ENCODE measurements around the gene PA2G4.
A peak's percentile ranks its signal among the peaks of the same experiment; 100 is the strongest.

PA2G4 gene

DNA sequence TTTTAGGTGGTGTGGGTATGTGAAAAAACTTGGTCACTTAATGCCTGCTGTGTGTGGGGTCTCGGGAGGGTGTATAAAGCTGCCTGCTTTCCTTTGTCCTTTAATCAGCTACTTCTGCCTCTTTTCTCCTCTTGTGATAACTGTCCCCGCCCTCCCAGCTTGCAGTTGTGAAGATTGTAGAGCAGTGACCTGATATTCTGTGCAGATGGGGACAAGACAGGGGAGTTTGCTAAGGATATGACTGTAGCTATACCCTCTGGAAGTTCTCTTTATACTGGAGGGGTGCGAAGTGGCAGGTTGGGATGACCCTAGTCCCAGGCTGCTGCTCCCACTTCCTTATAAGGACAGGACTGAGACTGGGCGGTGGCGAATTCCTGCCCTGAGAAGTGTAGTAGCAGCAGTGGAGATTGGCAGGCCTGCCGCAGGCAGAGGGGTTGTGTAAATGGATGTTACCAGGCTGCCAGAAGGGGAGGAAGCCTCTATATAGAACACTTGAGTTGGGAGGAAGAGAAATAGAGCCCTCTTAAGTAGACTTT is 54.6 kb downstream of the PA2G4 start:
- H3K18ac ChIP-seq (ENCODE audit: low read length), result no peak overlapping the region
- H3K23ac ChIP-seq (ENCODE audit: low read length), result no peak overlapping the region
- peak overlapping the region; percentile 96 for H3K4me3 ChIP-seq (ENCODE audit: low read depth, low read length)
- H2AK5ac ChIP-seq (ENCODE audit: low read length), result peak overlapping the region; percentile 60
- peak overlapping the region; percentile 99 for H3K14ac ChIP-seq (ENCODE audit: low read length)
- peaks cover 15% of the 10 kb centered on the region for H3K79me1 ChIP-seq (ENCODE audit: low read length)
- no CpG with 5 or more reads among the region's 6 CpGs for WGBS (ENCODE audit: extremely low coverage, insufficient coverage, insufficient read length)
- H3K27me3 ChIP-seq (ENCODE audit: insufficient read depth, low read length), result no peaks in the 10 kb centered on the region
- H4K8ac ChIP-seq (ENCODE audit: low read depth, low read length), result peak overlapping the region; percentile 95
- H3K27ac ChIP-seq (ENCODE audit: low read depth, low read length), result peak overlapping the region; percentile 72
- peak overlapping the region; percentile 58 for H4K12ac ChIP-seq (ENCODE audit: low read depth, low read length)
- no peak overlapping the region for H2BK12ac ChIP-seq (ENCODE audit: low read length)
- H2BK5ac ChIP-seq (ENCODE audit: low read depth, low read length, poor library complexity), result peak overlapping the region; percentile 97
- H4K91ac ChIP-seq (ENCODE audit: low read depth, low read length), result peak overlapping the region; percentile 21
- DNase-seq, result peak; percentile 57 to 63
- peak overlapping the region; percentile 92 for H2BK120ac ChIP-seq (ENCODE audit: insufficient read depth, low read length, poor library complexity)
- H3K79me2 ChIP-seq (ENCODE audit: control insufficient read depth, insufficient read depth, low read length, poor library complexity), result peaks cover 19% of the 10 kb centered on the region
- peaks cover 4% of the 10 kb centered on the region for H3K9me3 ChIP-seq (ENCODE audit: insufficient read depth, low read depth, low read length)
- H3K4me2 ChIP-seq (ENCODE audit: low read length), result peak overlapping the region; percentile 83
- H3K9ac ChIP-seq (ENCODE audit: low read length), result peak overlapping the region; percentile 100
- H3K36me3 ChIP-seq (ENCODE audit: control insufficient read depth in 1 of 2, insufficient read depth in 2 of 2, low read length in 2 of 2), result peaks cover 46 to 60% of the 10 kb centered on the region in 2 experiments
- H3K4ac ChIP-seq (ENCODE audit: low read depth, low read length), result peak overlapping the region; percentile 100
- H2AFZ ChIP-seq (ENCODE audit: insufficient read depth, low read length, poor library complexity), result no peak overlapping the region
- peaks cover 24 to 25% of the 10 kb centered on the region in 2 experiments for H3K4me1 ChIP-seq (ENCODE audit: control insufficient read depth in 1 of 2, insufficient read depth in 2 of 2, low read length in 2 of 2)

GRCh38 chr12:56159482-56160192 is 55.3 kb downstream of the PA2G4 start:
- H3K23ac ChIP-seq (ENCODE audit: low read length), result no peak overlapping the region
- H3K4me3 ChIP-seq (ENCODE audit: low read depth, low read length), result peak overlapping the region; percentile 96
- H3K79me2 ChIP-seq (ENCODE audit: control insufficient read depth, insufficient read depth, low read length, poor library complexity), result peaks cover 19% of the 10 kb centered on the region
- no peak overlapping the region for H2AFZ ChIP-seq (ENCODE audit: insufficient read depth, low read length, poor library complexity)
- H3K27ac ChIP-seq (ENCODE audit: low read depth, low read length), result peak overlapping the region; percentile 72
- peaks cover 52 to 61% of the 10 kb centered on the region in 2 experiments for H3K36me3 ChIP-seq (ENCODE audit: control insufficient read depth in 1 of 2, insufficient read depth in 2 of 2, low read length in 2 of 2)
- H3K27me3 ChIP-seq (ENCODE audit: insufficient read depth, low read length), result no peaks in the 10 kb centered on the region
- peak overlapping the region; percentile 41 for H4K12ac ChIP-seq (ENCODE audit: low read depth, low read length)
- peak overlapping the region; percentile 79 for H3K9ac ChIP-seq (ENCODE audit: low read length)
- peak overlapping the region; percentile 100 for H3K4ac ChIP-seq (ENCODE audit: low read depth, low read length)
- peak overlapping the region; percentile 15 for H2AK5ac ChIP-seq (ENCODE audit: low read length)
- H2BK5ac ChIP-seq (ENCODE audit: low read depth, low read length, poor library complexity), result no peak overlapping the region
- H3K14ac ChIP-seq (ENCODE audit: low read length), result peak overlapping the region; percentile 15
- H3K18ac ChIP-seq (ENCODE audit: low read length), result no peak overlapping the region
- no peak overlapping the region for H4K8ac ChIP-seq (ENCODE audit: low read depth, low read length)
- H2BK120ac ChIP-seq (ENCODE audit: insufficient read depth, low read length, poor library complexity), result no peak overlapping the region
- H3K79me1 ChIP-seq (ENCODE audit: low read length), result peaks cover 15% of the 10 kb centered on the region
- peaks cover 4% of the 10 kb centered on the region for H3K9me3 ChIP-seq (ENCODE audit: insufficient read depth, low read depth, low read length)
- H2BK12ac ChIP-seq (ENCODE audit: low read length), result no peak overlapping the region
- H3K4me2 ChIP-seq (ENCODE audit: low read length), result peak overlapping the region; percentile 83
- peak overlapping the region; percentile 22 for H4K91ac ChIP-seq (ENCODE audit: low read depth, low read length)
- WGBS (ENCODE audit: extremely low coverage, insufficient coverage, insufficient read length), result no CpG with 5 or more reads among the region's 8 CpGs
- no peak for DNase-seq
- peaks cover 23 to 24% of the 10 kb centered on the region in 2 experiments for H3K4me1 ChIP-seq (ENCODE audit: control insufficient read depth in 1 of 2, insufficient read depth in 2 of 2, low read length in 2 of 2)

- no peak overlapping the region for H3K14ac ChIP-seq (ENCODE audit: low read length)
- peaks cover 19% of the 10 kb centered on the region for H3K79me2 ChIP-seq (ENCODE audit: control insufficient read depth, insufficient read depth, low read length, poor library complexity)
- H4K91ac ChIP-seq (ENCODE audit: low read depth, low read length), result no peak overlapping the region
- no peak overlapping the region for H3K18ac ChIP-seq (ENCODE audit: low read length)
- H3K9ac ChIP-seq (ENCODE audit: low read length), result peak overlapping the region; percentile 79
- peak overlapping the region; percentile 18 for H3K27ac ChIP-seq (ENCODE audit: low read depth, low read length)
- H3K4me2 ChIP-seq (ENCODE audit: low read length), result peak overlapping the region; percentile 83
- no peak overlapping the region for H2BK12ac ChIP-seq (ENCODE audit: low read length)
- no CpG with 5 or more reads among the region's 7 CpGs for WGBS (ENCODE audit: extremely low coverage, insufficient coverage, insufficient read length)
- DNase-seq, result peak; percentile 40 to 62
- H4K12ac ChIP-seq (ENCODE audit: low read depth, low read length), result no peak overlapping the region
- H2AK5ac ChIP-seq (ENCODE audit: low read length), result no peak overlapping the region
- no peaks in the 10 kb centered on the region for H3K27me3 ChIP-seq (ENCODE audit: insufficient read depth, low read length)
- peaks cover 15% of the 10 kb centered on the region for H3K79me1 ChIP-seq (ENCODE audit: low read length)
- H3K23ac ChIP-seq (ENCODE audit: low read length), result no peak overlapping the region
- no peak overlapping the region for H2BK5ac ChIP-seq (ENCODE audit: low read depth, low read length, poor library complexity)
- peak overlapping the region; percentile 9 for H3K4ac ChIP-seq (ENCODE audit: low read depth, low read length)
- H3K4me1 ChIP-seq (ENCODE audit: control insufficient read depth in 1 of 2, insufficient read depth in 2 of 2, low read length in 2 of 2), result peaks cover 23 to 24% of the 10 kb centered on the region in 2 experiments
- no peak overlapping the region for H2AFZ ChIP-seq (ENCODE audit: insufficient read depth, low read length, poor library complexity)
- peaks cover 52 to 61% of the 10 kb centered on the region in 2 experiments for H3K36me3 ChIP-seq (ENCODE audit: control insufficient read depth in 1 of 2, insufficient read depth in 2 of 2, low read length in 2 of 2)
- peak overlapping the region; percentile 50 for H3K4me3 ChIP-seq (ENCODE audit: low read depth, low read length)
- no peak overlapping the region for H4K8ac ChIP-seq (ENCODE audit: low read depth, low read length)
- no peak overlapping the region for H2BK120ac ChIP-seq (ENCODE audit: insufficient read depth, low read length, poor library complexity)
- peaks cover 4% of the 10 kb centered on the region for H3K9me3 ChIP-seq (ENCODE audit: insufficient read depth, low read depth, low read length)
These were observed 55.9 kb downstream of the PA2G4 start for GRCh38 chr12:56160193-56160763.

- H3K27me3 ChIP-seq (ENCODE audit: insufficient read depth, low read length), result no peaks in the 10 kb centered on the region
- no peak overlapping the region for H4K12ac ChIP-seq (ENCODE audit: low read depth, low read length)
- no peak overlapping the region for H3K14ac ChIP-seq (ENCODE audit: low read length)
- peak overlapping the region; percentile 83 for H3K4me2 ChIP-seq (ENCODE audit: low read length)
- H2BK5ac ChIP-seq (ENCODE audit: low read depth, low read length, poor library complexity), result no peak overlapping the region
- H2BK12ac ChIP-seq (ENCODE audit: low read length), result no peak overlapping the region
- H3K4me1 ChIP-seq (ENCODE audit: control insufficient read depth in 1 of 2, insufficient read depth in 2 of 2, low read length in 2 of 2), result peaks cover 23 to 24% of the 10 kb centered on the region in 2 experiments
- peak overlapping the region; percentile 26 for H3K9ac ChIP-seq (ENCODE audit: low read length)
- H3K79me1 ChIP-seq (ENCODE audit: low read length), result peaks cover 15% of the 10 kb centered on the region
- H2BK120ac ChIP-seq (ENCODE audit: insufficient read depth, low read length, poor library complexity), result no peak overlapping the region
- no peak overlapping the region for H2AFZ ChIP-seq (ENCODE audit: insufficient read depth, low read length, poor library complexity)
- H3K9me3 ChIP-seq (ENCODE audit: insufficient read depth, low read depth, low read length), result peaks cover 4% of the 10 kb centered on the region
- H3K4ac ChIP-seq (ENCODE audit: low read depth, low read length), result peak overlapping the region; percentile 2
- WGBS (ENCODE audit: extremely low coverage, insufficient coverage, insufficient read length), result no CpG with 5 or more reads among the region's 11 CpGs
- H3K4me3 ChIP-seq (ENCODE audit: low read depth, low read length), result peak overlapping the region; percentile 56
- H3K23ac ChIP-seq (ENCODE audit: low read length), result peak overlapping the region; percentile 31
- no peak overlapping the region for H4K8ac ChIP-seq (ENCODE audit: low read depth, low read length)
- H3K79me2 ChIP-seq (ENCODE audit: control insufficient read depth, insufficient read depth, low read length, poor library complexity), result peaks cover 19% of the 10 kb centered on the region
- peak overlapping the region; percentile 14 for H3K27ac ChIP-seq (ENCODE audit: low read depth, low read length)
- H2AK5ac ChIP-seq (ENCODE audit: low read length), result no peak overlapping the region
- H4K91ac ChIP-seq (ENCODE audit: low read depth, low read length), result no peak overlapping the region
- no peak for DNase-seq
- no peak overlapping the region for H3K18ac ChIP-seq (ENCODE audit: low read length)
- H3K36me3 ChIP-seq (ENCODE audit: control insufficient read depth in 1 of 2, insufficient read depth in 2 of 2, low read length in 2 of 2), result peaks cover 51 to 60% of the 10 kb centered on the region in 2 experiments
These were observed 56.7 kb downstream of the PA2G4 start for GRCh38 chr12:56160894-56161689.

All from trophoblast cell (in vitro differentiated cells and primary cell).